NB4 (cell line): ENCODE data around the gene PARD3.

Experiments used
- CTCF ChIP-seq: IDR thresholded peaks from one replicate; pipeline ENCODE4 v1.5.1; 2012; ENCODE audit warnings: low read depth, low read length
- MAX ChIP-seq: IDR thresholded peaks from 2 replicates; pipeline ENCODE4 v1.6.1; 2011; ENCODE audit warnings: low read depth, low read length
- MYC ChIP-seq: IDR thresholded peaks from 2 replicates; pipeline ENCODE4 v1.6.1; 2011; ENCODE audit warnings: low read depth, low read length
- POLR2A ChIP-seq: IDR thresholded peaks from 2 replicates; pipeline ENCODE4 v1.6.1; 2011; ENCODE audit warnings: mild to moderate bottlenecking; ENCODE audit not compliant: insufficient read length; ENCODE audit errors: extremely low read depth

GRCh38 chr10:34420273-34420672 is 394.8 kb downstream of the PARD3 start:
- TF ChIP-seq CTCF (no peak), MAX (no peak), POLR2A (no peak), MYC (no peak)
